ENCODE measurements around the gene MIA2.
"Not testable (repeated sequence)": the region's sequence is repeated elsewhere in the genome, so short reads cannot be mapped to it uniquely, and the experiment has no call there.

MIA2 gene

DNA sequence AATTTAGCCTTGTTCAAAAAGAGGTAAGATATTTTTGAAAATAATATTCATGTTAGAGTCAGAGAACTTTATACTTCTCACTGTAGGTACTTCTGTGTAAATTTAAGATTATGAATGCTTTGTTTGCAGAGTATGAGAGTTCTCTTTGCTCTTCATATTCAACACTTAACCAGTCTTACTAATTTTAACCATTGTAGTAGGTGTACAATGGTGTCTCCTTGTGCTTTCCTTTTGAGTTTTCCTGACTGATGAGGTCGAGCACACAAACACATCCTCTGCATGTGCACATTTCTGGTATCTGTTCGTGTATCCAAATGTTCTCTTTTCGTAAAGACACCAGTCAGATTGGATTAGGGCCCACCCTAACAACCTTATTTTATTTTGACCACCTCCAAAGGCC is 45.8 kb downstream of the MIA2 start:
- TF ChIP-seq EZH2phosphoT487 (IDR thresholded peaks at IDR 0.05; ENCODE audit: borderline replicate concordance, low read length) (no peak), CTCF (IDR thresholded peaks at IDR 0.05; ENCODE audit: low read depth, low read length, poor library complexity, severe bottlenecking) (no peak)
- Histone ChIP-seq H3K9me3 (ENCODE audit: control insufficient read depth, insufficient read depth, low read length) (0 out of 2 replicates have a peak, but pooled peaks cover 3% of the 10 kb centered on the region), H3K4me2 (ENCODE audit: low read length) (no peak overlapping the region), H3F3A (ENCODE audit: control insufficient read depth, insufficient read depth) (no peaks in the 10 kb centered on the region), H3K4me1 (ENCODE audit: control insufficient read depth, low read length) (no peaks in the 10 kb centered on the region), H3K4me3 (ENCODE audit: low read length) (no peak overlapping the region), H4K20me1 (ENCODE audit: control insufficient read depth, insufficient read depth, low read depth, low read length) (no peaks in the 10 kb centered on the region), H3K9me2 (replicated peaks; ENCODE audit: control insufficient read depth, low read length) (no peaks in the 10 kb centered on the region), H3K27ac (ENCODE audit: low read depth, low read length) (no peak overlapping the region), H3K27me3 (ENCODE audit: control insufficient read depth, low read length) (no peaks in the 10 kb centered on the region), H3K36me3 (ENCODE audit: control insufficient read depth, low read length) (peaks cover 27% of the 10 kb centered on the region), H3K79me2 (ENCODE audit: control insufficient read depth, low read length) (peaks cover 29% of the 10 kb centered on the region)

DNA sequence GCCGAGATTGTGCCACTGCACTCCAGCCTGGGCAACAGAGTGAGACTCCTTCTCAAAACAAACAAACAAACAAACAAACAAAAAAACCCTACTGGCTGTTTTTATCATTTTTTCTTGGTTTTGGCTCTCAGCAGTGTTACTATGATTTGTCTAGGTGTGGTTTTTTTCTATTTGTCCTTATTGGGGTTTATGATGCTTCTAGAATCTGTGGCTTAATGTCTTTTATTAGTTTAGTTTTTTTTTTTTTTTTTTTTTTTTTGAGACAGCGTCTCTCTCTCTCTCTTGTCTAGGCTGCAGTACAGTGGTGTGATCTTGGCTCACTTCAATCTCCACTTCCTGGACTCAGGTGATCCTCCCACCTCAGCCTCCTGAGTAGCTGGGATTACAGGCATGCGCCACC is 47.0 kb downstream of the MIA2 start:
- H3K9me3 ChIP-seq (ENCODE audit: control insufficient read depth, insufficient read depth, low read length); H4K20me1 ChIP-seq (ENCODE audit: control insufficient read depth, insufficient read depth, low read depth, low read length); H3K27me3 ChIP-seq (ENCODE audit: control insufficient read depth, low read length); H3K4me3 ChIP-seq (ENCODE audit: low read length); H3K4me1 ChIP-seq (ENCODE audit: control insufficient read depth, low read length); H3K27ac ChIP-seq (ENCODE audit: low read depth, low read length); H3K4me2 ChIP-seq (ENCODE audit: low read length); H3F3A ChIP-seq (ENCODE audit: control insufficient read depth, insufficient read depth); H3K9me2 ChIP-seq (replicated peaks; ENCODE audit: control insufficient read depth, low read length): not testable (repeated sequence)
- peaks cover 27% of the 10 kb centered on the region for H3K36me3 ChIP-seq (ENCODE audit: control insufficient read depth, low read length)
- H3K79me2 ChIP-seq (ENCODE audit: control insufficient read depth, low read length): peaks cover 21% of the 10 kb centered on the region

DNA sequence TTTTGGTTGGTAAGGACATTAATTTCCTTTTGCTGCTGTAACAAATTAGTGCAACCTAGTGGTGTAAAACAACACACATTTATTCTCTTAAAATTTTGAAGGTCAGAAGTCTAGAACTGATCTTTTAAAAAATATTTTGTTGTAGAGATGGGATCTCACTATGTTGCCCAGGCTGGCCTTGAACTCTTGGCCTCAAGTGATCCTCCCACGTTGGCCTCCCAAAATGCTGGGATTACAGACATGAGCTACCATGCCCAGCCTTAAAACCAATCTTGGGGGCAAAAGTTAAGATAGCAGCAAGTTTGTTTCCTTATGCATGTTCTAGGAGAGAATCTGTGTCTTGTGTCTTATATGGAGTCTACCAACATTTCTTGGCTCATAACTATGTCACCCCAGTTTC is 55.8 kb downstream of the MIA2 start:
- H3K4me3 ChIP-seq (ENCODE audit: low read length): no peak overlapping the region
- no peaks in the 10 kb centered on the region for H3K27me3 ChIP-seq (ENCODE audit: control insufficient read depth, low read length)
- H3F3A ChIP-seq (ENCODE audit: control insufficient read depth, insufficient read depth): no peaks in the 10 kb centered on the region
- H3K27ac ChIP-seq (ENCODE audit: low read depth, low read length): no peak overlapping the region
- H4K20me1 ChIP-seq (ENCODE audit: control insufficient read depth, insufficient read depth, low read depth, low read length): no peaks in the 10 kb centered on the region
- H3K4me1 ChIP-seq (ENCODE audit: control insufficient read depth, low read length): no peaks in the 10 kb centered on the region
- TF ChIP-seq CTCF (IDR thresholded peaks at IDR 0.05; ENCODE audit: low read depth, low read length, poor library complexity, severe bottlenecking) (no peak), EZH2phosphoT487 (IDR thresholded peaks at IDR 0.05; ENCODE audit: borderline replicate concordance, low read length) (no peak)
- H3K9me2 ChIP-seq (replicated peaks; ENCODE audit: control insufficient read depth, low read length): no peaks in the 10 kb centered on the region
- no peak overlapping the region for H3K4me2 ChIP-seq (ENCODE audit: low read length)
- no peaks in the 10 kb centered on the region for H3K9me3 ChIP-seq (ENCODE audit: control insufficient read depth, insufficient read depth, low read length)
- peaks cover 20% of the 10 kb centered on the region for H3K36me3 ChIP-seq (ENCODE audit: control insufficient read depth, low read length)
- no peaks in the 10 kb centered on the region for H3K79me2 ChIP-seq (ENCODE audit: control insufficient read depth, low read length)

DNA sequence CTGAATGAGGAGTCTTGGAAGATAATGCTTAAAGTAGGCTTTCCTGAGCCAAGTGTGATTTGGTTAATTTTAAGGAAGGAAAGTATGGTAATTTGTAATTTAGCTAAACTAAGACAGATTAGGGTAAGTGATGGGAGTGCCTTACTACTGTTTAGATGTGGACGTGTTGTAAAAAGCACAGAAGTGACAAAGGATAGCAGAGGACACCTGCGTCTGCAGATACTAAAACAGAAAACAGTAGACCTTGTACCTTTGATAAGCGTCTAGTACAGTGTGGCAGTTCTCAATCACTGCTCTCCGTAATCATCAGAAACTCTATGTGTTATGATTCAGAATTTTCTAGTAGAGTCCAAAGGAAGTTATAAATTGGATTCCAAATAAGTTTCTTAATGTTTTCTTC is 58.0 kb downstream of the MIA2 start:
- H3K79me2 ChIP-seq (ENCODE audit: control insufficient read depth, low read length): no peaks in the 10 kb centered on the region
- H3K4me1 ChIP-seq (ENCODE audit: control insufficient read depth, low read length): no peaks in the 10 kb centered on the region
- no peak overlapping the region for H3K4me3 ChIP-seq (ENCODE audit: low read length)
- no peak for TF ChIP-seq CTCF (IDR thresholded peaks at IDR 0.05; ENCODE audit: low read depth, low read length, poor library complexity, severe bottlenecking)
- no peak for TF ChIP-seq EZH2phosphoT487 (IDR thresholded peaks at IDR 0.05; ENCODE audit: borderline replicate concordance, low read length)
- no peaks in the 10 kb centered on the region for H3K9me3 ChIP-seq (ENCODE audit: control insufficient read depth, insufficient read depth, low read length)
- H3K9me2 ChIP-seq (replicated peaks; ENCODE audit: control insufficient read depth, low read length): no peaks in the 10 kb centered on the region
- no peak overlapping the region for H3K4me2 ChIP-seq (ENCODE audit: low read length)
- H3K36me3 ChIP-seq (ENCODE audit: control insufficient read depth, low read length): peaks cover 33% of the 10 kb centered on the region
- no peaks in the 10 kb centered on the region for H3F3A ChIP-seq (ENCODE audit: control insufficient read depth, insufficient read depth)
- no peaks in the 10 kb centered on the region for H4K20me1 ChIP-seq (ENCODE audit: control insufficient read depth, insufficient read depth, low read depth, low read length)
- no peaks in the 10 kb centered on the region for H3K27me3 ChIP-seq (ENCODE audit: control insufficient read depth, low read length)
- no peak overlapping the region for H3K27ac ChIP-seq (ENCODE audit: low read depth, low read length)
